HG03097 (cell line): Measurements from ENCODE around the gene CYB5R3.

Experiments
- ATAC-seq: cut with Tn5 transposase; IDR thresholded peaks from one replicate; pipeline ENCODE4 v1.9.1; 2021; ENCODE audit not compliant: unreplicated experiment, low FRiP score

The CYB5R3 gene

GRCh38 chr22:42646569-42647525 is 2.3 kb downstream of the CYB5R3 start:
- ATAC-seq, result no peak

DNA sequence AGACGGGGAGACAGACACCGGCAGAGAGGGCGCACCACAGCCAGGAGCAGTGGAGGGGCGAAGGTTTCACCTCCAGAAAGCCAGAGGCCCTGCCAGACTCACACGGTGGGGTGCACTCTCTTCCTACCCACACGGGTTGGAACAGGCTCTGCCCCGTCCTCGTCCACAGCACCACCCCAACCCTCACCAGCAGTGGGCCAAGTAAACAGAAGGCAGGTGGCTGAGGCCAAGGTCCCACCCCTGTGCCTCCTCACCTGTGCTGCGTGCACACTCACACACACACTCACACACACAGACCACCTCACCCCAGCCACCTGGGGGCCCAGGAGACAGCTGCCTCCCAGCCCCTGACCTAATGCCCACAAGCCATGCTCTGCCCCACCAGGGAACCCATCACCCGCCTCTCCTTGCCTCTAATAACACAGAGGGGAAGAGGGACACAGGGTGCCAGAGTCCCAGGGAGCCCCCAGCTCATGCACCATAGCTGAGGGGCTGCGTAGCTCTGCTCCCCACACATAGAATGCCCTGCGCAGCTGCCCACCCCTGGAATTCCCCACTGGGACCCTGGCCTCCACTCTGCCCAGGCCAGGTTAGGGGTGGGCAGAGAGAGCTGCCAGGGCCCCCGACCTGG is 3.1 kb downstream of the CYB5R3 start:
- no peak for ATAC-seq

- ATAC-seq, result no peak
These were observed 3.8 kb downstream of the CYB5R3 start for GRCh38 chr22:42645341-42645937.

DNA sequence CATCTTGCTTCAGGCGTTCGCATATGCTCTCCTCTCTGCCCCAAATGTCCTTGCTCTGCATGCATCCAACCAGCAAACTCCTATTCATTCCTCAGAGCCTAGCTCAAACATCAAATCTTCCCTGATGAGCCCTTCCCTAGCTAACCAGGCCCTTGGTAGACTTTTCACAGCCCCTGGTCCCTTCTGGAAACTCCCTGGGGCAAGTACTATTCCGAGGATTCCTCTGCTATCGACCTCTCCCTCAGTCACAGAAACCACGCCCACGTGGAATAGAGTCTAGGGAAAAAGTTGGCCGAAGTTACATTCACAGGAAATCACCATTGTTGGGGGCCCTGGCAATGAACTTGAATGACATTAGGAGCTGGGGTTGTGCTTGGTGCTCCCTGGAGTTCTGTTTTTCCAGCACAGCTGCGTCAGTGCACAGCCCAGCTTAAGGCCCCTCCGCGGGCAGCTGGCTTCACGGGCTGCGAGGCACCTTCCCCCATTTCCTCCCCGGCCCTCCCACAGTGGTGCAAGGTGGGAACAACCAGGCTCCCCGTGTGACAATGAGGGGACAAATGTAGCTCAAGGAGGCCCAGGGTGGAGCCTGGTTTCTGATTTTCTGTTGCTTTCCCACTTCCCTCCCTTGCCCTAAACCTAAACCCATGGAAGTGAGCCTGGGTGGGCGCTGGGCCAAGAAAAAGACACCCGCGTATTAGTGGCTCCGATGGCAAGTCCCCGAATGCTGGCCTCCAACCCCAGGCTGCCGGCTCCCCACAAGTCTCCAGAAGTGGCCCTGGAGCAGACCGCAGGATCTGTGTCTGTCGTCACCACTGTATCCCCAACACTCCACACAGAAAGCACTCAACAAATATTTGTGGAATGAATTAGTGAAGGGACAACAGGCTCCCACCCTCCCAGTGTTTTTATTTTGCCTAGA is 4.5 kb downstream of the CYB5R3 start:
- ATAC-seq, result no peak

- ATAC-seq, result no peak
These were observed 5.4 kb downstream of the CYB5R3 start for GRCh38 chr22:42643634-42644421.

DNA sequence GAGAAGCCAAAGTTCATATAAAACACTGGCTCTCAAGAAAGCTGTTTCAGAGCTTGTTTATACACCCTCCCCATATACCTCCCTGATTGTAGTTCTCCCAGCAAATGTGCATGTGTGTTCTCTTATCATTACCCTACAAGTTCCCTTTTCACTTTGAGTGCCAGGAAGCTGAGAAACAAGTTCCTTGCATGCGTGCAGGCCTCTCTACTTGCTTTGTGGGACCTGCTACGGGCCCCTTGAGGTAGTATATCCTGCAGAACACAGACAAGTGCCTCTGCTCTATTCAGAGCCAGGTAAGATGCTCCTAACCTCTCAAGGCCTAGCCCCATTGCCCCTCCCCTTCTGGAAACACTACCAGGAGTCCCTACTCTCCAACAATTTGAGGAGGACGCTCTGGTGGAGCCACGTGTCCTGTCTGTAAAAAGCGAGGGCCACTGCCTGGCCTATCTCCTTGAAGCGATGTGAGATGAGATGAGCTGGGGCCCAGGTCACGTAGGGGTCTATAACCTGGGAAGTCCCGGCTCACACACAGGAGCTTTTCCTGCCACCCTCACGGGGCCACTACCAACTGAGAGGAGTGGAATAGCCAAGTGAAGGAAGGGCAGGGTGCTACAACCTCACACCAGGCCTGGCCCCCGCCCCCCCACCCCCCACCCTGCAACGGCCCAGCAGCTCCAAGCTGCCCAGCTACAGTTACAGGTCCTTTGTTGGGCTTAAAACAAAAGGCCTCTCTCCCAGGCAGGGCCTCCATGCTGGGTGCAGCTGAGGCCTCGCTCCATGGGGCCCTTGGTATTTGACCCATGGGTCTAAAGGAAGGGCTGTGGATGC is 6.2 kb downstream of the CYB5R3 start:
- ATAC-seq, result no peak

DNA sequence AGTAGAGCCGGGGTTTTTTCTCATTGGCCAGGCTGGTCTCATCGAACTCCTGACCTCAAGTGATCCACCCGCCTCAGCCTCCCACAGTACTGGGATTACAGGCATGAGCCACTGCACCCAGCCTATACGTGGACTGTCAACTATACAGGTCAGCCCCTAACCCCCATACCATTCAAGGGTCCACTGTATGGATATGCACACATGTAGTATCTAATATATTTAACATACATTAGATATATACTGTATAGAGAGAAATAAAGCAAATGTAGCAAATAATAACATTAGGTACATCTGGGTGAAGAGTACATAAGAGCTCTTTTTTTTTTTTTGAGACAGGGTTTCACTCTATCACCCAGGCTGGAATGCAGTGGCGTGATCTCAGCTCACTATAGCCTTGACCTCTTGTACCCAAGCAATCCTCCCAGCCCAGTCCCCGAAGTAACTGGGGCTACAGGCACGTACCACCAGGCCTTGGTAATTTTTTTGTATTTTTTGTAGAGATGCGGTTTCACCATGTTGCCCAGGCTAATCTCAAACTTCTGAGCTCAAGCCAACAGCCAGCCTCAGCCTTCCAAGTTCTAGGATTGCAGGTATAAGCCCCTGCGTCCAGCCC is 7.3 kb downstream of the CYB5R3 start:
- no peak for ATAC-seq

GRCh38 chr22:42639541-42640241 is 9.5 kb downstream of the CYB5R3 start:
- ATAC-seq, result no peak

DNA sequence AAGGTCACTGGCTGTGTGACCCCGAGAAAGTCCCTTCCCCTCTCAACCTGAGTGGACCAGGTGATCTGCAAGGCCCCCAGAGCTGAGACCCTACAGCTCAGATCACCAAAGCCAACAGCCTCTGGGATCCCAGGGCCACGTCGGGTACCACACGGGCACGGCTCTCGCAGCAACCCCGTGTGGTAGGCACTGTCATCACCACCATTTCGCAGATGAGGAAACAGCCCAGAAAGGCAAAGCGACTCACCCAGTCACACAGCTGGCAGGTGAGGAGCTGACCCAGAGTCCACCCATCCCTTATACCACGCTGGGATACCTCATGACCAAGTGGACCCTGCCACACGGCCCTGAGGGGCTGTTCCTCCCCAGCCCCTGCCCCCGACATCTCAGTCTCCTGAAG is 11.6 kb downstream of the CYB5R3 start:
- no peak for ATAC-seq

- no peak for ATAC-seq
These were observed 12.7 kb downstream of the CYB5R3 start for GRCh38 chr22:42636506-42636905.

DNA sequence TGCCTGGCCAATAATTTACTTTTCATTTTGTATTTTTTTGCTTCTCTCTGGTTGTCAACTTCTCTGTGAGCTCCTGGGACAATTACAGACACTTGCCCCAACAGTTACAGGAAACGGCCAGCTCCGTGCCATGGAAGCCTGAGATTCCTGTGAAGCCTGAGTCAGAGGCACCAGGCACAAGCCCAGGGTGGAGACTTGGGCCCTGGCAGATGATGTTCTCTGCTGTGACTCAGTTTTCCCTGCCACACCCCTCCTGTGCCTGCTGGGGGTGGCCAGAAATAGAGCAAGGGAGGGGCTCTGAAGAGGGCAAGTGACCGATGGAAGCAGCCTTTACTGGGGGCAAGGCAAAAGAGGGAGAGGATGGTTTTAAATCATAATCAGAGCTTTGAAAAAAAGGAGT is 13.7 kb downstream of the CYB5R3 start:
- ATAC-seq, result no peak

GRCh38 chr22:42633013-42633412 is 16.2 kb downstream of the CYB5R3 start:
- no peak for ATAC-seq

DNA sequence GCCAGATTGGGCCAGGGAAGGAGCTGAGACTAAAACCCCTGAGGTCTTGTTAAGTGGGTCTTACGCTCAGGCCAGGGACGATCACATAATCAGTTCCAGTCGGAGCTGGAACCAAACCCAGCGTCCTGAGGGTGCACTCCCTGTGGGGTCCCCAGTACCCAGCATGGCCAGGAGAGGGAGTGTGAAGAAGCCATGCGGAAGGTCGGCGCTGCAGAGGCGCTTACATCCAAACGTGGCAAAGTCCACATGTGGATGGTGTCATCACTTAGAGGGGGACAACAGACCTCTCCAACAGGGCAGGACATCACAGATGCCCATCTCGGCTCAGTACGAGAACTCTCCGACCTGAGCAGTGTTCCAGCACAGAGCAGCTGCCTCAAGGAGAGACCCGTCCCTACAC is 17.1 kb downstream of the CYB5R3 start:
- ATAC-seq, result no peak

GRCh38 chr22:42630901-42631602 is 18.1 kb downstream of the CYB5R3 start:
- no peak for ATAC-seq

GRCh38 chr22:42630211-42630610 is 19.0 kb downstream of the CYB5R3 start:
- ATAC-seq, result no peak

DNA sequence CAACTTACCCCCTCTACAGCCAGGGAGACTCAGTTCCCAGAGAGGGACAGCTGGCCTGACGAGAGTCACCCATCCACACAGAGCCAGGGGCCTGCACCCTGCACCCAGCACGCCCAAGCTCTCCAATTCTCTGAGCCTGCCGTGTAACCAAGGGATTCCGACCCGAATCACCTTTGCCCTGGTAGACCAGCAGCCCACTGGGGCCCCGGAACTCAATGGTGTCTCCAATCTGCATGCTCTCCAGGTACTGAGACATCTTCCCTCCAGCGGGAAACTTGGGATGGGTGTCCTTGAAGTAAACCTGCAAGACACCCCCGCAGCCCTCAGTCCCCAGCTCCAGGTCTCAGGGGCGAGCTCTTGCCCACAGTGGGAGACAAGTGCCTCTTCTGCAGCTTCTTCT is 21.2 kb downstream of the CYB5R3 start:
- ATAC-seq, result no peak

GRCh38 chr22:42626951-42627625 is 22.1 kb downstream of the CYB5R3 start:
- ATAC-seq, result no peak
